H1 (cell line): ENCODE measurements around the gene AEBP1. TPM values are rescaled to one million over a fixed set of nuclear protein-coding genes. Genes with fewer than 3 reads are reported as not detected.

Experiments used
- CTBP2 ChIP-seq: IDR thresholded peaks from 2 replicates; pipeline ENCODE4 v1.7.0; 2011; ENCODE audit warnings: borderline replicate concordance, mild to moderate bottlenecking, moderate library complexity, mixed read lengths, low read length; ENCODE audit not compliant: insufficient read depth, insufficient read length
- polyA plus RNA-seq, 7 experiments: library from polyadenylated mRNA; depleted of rRNA in 3 of 7; stranded (reverse) in 5 of 7; unstranded in 2 of 7; fragments of >200 nt in 5 of 7; fragments of 200-250 nt in 2 of 7; gene quantifications; 1 replicate in 5 of 7; 2 replicates in 1 of 7; 4 replicates in 1 of 7; pipeline versions ENCODE4 v1.2.1 to v1.2.3, GENCODE V29; 2011 to 2013; ENCODE audit warnings: missing spikeins in 2 of 7, mixed read lengths in 2 of 7
- total RNA-seq: library from RNA; stranded (reverse); fragmentation: NEBNext Ultra II Directional; extraction: Animal tissue kit (Norgen Biotek cat#: 25700); gene quantifications from 2 replicates; pipeline ENCODE4 v1.2.1, GENCODE V29; 2021

Gene AEBP1
- total and polyA plus RNA-seq, 2 of the 8 experiments (the other 6 are each of a cell fraction or from before 2014, with no cell fraction given): 10.4 to 41.2 TPM

GRCh38 chr7:44101303-44101965 is 2.7 kb upstream of the AEBP1 start (continued):
- TF ChIP-seq CTBP2: no peak
